Measurements from ENCODE around the gene ASPSCR1. TPM values are rescaled to one million over a fixed set of nuclear protein-coding genes. Genes with fewer than 3 reads are reported as not detected.

The ASPSCR1 gene
- total RNA-seq, 1 experiment from 2014 or later = 60.4 TPM

DNA sequence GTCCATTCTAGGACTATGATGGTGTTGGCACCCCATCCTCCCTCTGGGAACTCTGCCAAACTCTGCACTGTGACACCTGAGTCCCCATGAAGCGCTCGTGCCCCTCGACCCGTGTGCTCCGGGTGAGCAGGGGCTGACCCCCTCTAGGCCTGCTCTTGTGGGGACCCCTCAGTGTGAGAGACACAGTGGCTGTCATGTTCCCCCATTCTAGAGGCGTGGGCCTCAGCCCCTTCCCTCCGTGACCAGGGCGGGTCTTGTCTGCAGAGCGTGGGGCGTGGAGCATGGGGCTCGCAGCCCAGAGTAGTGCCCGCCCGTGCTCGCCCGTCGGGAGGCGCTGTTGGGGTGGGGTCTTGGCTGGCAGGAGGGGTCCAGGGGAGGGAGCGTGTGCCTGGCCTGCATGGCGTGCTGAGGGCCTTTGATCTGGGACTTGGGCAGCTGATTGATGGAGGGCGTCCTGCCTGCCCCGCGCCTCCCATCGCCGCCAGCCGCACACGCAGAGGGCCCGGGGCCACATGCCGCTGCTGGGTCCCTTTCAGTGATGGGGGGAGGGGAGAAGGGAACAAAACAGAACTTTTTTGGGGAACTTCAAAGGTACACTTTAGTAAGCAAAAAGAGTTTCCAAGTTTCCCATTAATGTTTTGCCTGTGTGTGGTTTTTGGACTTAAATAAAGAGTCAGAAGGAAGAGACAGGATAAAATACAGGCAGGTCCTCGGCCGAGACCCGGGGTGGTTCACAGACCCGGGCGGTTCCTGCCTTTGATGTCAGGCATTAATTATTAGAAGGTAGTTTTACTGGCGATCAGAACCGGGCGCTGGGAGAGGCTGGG lies 22.8 kb downstream of the ASPSCR1 start (continued):
- TF ChIP-seq, protein P1, sequence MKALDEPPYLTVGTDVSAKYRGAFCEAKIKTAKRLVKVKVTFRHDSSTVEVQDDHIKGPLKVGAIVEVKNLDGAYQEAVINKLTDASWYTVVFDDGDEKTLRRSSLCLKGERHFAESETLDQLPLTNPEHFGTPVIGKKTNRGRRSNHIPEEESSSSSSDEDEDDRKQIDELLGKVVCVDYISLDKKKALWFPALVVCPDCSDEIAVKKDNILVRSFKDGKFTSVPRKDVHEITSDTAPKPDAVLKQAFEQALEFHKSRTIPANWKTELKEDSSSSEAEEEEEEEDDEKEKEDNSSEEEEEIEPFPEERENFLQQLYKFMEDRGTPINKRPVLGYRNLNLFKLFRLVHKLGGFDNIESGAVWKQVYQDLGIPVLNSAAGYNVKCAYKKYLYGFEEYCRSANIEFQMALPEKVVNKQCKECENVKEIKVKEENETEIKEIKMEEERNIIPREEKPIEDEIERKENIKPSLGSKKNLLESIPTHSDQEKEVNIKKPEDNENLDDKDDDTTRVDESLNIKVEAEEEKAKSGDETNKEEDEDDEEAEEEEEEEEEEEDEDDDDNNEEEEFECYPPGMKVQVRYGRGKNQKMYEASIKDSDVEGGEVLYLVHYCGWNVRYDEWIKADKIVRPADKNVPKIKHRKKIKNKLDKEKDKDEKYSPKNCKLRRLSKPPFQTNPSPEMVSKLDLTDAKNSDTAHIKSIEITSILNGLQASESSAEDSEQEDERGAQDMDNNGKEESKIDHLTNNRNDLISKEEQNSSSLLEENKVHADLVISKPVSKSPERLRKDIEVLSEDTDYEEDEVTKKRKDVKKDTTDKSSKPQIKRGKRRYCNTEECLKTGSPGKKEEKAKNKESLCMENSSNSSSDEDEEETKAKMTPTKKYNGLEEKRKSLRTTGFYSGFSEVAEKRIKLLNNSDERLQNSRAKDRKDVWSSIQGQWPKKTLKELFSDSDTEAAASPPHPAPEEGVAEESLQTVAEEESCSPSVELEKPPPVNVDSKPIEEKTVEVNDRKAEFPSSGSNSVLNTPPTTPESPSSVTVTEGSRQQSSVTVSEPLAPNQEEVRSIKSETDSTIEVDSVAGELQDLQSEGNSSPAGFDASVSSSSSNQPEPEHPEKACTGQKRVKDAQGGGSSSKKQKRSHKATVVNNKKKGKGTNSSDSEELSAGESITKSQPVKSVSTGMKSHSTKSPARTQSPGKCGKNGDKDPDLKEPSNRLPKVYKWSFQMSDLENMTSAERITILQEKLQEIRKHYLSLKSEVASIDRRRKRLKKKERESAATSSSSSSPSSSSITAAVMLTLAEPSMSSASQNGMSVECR (CRISPR knock-in tag; IDR thresholded peaks at IDR 0.05; ENCODE audit: borderline replicate concordance) = no peak
- TF ChIP-seq CREB1 (CRISPR knock-in tag; IDR thresholded peaks at IDR 0.05) = no peak

DNA sequence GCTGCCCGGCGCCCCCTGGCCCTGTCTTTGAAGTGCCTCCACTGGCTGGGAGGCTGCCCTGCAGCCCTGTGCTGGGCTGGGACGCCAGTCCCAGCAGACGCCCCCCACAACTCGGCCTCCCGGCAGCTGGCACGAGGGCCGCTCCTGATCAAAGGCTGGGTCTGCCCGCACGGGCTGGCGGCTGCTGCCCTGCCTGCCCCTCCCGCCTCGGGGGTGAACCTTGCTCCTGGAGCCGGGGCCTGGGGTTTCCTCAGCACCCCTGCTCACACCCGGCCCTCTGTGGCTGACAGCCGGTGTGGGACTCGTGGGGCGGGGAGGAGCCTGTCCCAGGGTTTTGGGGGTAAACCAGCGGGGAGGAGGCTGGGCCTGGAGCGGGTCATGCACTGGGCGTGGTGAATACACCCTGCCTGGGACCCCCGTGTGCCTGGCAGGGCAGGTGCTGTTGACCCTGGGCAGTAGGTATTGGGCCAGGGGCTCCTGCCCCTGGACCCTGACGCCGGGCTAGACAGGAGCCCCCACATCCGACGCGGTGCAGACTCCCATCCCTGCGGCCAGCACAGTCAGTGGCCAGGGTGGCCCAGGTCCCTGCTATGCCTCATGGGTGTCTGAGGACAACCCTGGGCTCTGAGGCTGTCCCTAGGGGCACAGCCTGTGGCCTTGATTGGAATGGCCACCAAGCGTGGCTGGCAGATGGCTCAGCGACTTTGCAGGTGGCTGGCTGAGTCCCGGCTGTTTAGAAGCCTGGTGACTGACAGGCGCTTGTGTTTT lies 23.6 kb downstream of the ASPSCR1 start:
- ChIA-PET POLR2A (no interaction called here), CTCF (interaction anchor here (0.7 kb wide), 1 partner anchor 12 kb away, joined by 3 read pairs; no protein-coding TSS in a partner anchor)
- no peaks in the 10 kb centered on the region for H3K27me3 Mint-ChIP-seq (ENCODE audit: low read depth)
- no peak overlapping the region for H3K4me3 Mint-ChIP-seq
- ATAC-seq (no peak), DNase-seq (ENCODE audit: low spot score) (no peak)
- no peaks in the 10 kb centered on the region for H3K36me3 Mint-ChIP-seq
- no peaks in the 10 kb centered on the region for H3K4me1 Mint-ChIP-seq
- no peak overlapping the region for H3K27ac Mint-ChIP-seq
- TF ChIP-seq, protein P2, sequence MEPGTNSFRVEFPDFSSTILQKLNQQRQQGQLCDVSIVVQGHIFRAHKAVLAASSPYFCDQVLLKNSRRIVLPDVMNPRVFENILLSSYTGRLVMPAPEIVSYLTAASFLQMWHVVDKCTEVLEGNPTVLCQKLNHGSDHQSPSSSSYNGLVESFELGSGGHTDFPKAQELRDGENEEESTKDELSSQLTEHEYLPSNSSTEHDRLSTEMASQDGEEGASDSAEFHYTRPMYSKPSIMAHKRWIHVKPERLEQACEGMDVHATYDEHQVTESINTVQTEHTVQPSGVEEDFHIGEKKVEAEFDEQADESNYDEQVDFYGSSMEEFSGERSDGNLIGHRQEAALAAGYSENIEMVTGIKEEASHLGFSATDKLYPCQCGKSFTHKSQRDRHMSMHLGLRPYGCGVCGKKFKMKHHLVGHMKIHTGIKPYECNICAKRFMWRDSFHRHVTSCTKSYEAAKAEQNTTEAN (CRISPR knock-in tag; IDR thresholded peaks at IDR 0.05) = no peak
- peak; percentile 89 for TF ChIP-seq GABPB1 (CRISPR knock-in tag; IDR thresholded peaks at IDR 0.05)
- H3K9me3 Mint-ChIP-seq = no peaks in the 10 kb centered on the region

DNA sequence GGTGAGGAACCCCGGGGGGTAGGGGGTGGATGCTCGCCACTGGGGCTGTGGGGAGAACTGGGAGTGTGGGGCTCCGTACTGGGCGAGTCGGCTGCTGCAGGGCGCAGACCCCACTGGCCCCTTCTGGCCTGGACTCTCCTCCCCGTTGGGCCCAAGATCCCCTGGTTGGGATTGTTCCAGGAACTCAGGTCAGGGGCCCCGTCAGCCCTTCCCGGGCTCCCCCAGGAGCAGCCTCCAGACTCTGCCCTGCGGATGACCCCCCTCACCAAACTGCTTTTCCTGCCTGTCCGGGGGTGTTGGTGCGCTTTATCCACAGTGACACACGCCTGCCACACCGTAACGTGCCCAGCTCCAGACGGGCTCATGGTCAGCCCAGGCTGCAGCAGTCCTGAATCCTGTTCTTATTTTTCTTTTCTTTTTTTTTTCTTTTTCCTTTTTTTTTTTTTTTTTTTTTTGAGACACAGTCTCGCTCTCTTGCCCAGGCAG lies 24.2 kb downstream of the ASPSCR1 start:
- CTCF ChIA-PET = interaction anchor here (0.7 to 1.2 kb wide), 3 partner anchors 11 to 1029 kb away, joined by 3 to 4 read pairs (median 3); no protein-coding TSS in a partner anchor
- ATAC-seq (no peak), DNase-seq (ENCODE audit: low spot score) (no peak)
- H3K27me3 Mint-ChIP-seq (ENCODE audit: low read depth) = no peaks in the 10 kb centered on the region
- no peak overlapping the region for H3K27ac Mint-ChIP-seq
- H3K9me3 Mint-ChIP-seq = no peaks in the 10 kb centered on the region
- POLR2A ChIA-PET = no interaction called here
- no peaks in the 10 kb centered on the region for H3K36me3 Mint-ChIP-seq
- no peak for TF ChIP-seq NFYB (CRISPR knock-in tag; conservative IDR thresholded peaks at IDR 0.05; ENCODE audit: low read depth)
- no peak for TF ChIP-seq TEAD4 (CRISPR knock-in tag; IDR thresholded peaks at IDR 0.05)
- TF ChIP-seq HMGA2 (CRISPR knock-in tag; IDR thresholded peaks at IDR 0.05) = no peak
- TF ChIP-seq EMX1 (CRISPR knock-in tag; IDR thresholded peaks at IDR 0.05) = no peak
- TF ChIP-seq, protein P3, sequence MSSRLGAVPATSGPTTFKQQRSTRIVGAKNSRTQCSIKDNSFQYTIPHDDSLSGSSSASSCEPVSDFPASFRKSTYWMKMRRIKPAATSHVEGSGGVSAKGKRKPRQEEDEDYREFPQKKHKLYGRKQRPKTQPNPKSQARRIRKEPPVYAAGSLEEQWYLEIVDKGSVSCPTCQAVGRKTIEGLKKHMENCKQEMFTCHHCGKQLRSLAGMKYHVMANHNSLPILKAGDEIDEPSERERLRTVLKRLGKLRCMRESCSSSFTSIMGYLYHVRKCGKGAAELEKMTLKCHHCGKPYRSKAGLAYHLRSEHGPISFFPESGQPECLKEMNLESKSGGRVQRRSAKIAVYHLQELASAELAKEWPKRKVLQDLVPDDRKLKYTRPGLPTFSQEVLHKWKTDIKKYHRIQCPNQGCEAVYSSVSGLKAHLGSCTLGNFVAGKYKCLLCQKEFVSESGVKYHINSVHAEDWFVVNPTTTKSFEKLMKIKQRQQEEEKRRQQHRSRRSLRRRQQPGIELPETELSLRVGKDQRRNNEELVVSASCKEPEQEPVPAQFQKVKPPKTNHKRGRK (CRISPR knock-in tag; IDR thresholded peaks at IDR 0.05; ENCODE audit: borderline replicate concordance) = no peak
- no peak for TF ChIP-seq RORB (CRISPR knock-in tag; IDR thresholded peaks at IDR 0.05)
- no peak for TF ChIP-seq CREM (CRISPR knock-in tag; IDR thresholded peaks at IDR 0.05)
- TF ChIP-seq ZNF671 (CRISPR knock-in tag; IDR thresholded peaks at IDR 0.05) = no peak
- no peak for TF ChIP-seq IRF2 (CRISPR knock-in tag; IDR thresholded peaks at IDR 0.05; ENCODE audit: borderline replicate concordance, low read depth)
- H3K4me1 Mint-ChIP-seq = no peaks in the 10 kb centered on the region
- no peak overlapping the region for H3K4me3 Mint-ChIP-seq
